GM06990 (cell line): ENCODE data around the gene ADA.

Experiments
- DNase-seq: peaks from one replicate; pipeline ENCODE4 v3.0.0-alpha.2; 2011; ENCODE audit not compliant: insufficient read length; ENCODE audit errors: extremely low read depth
- H3K27me3 ChIP-seq: replicated peaks from 2 replicates; pipeline ENCODE4 v1.6.0; 2011; ENCODE audit warnings: low read length; ENCODE audit not compliant: control insufficient read depth, insufficient read depth
- H3K36me3 ChIP-seq: 2 replicates; pipeline ENCODE4 v1.5.1; 2011; ENCODE audit warnings: low read length; ENCODE audit not compliant: control insufficient read depth, insufficient read depth
- H3K4me3 ChIP-seq: replicated peaks from 2 replicates; pipeline ENCODE4 v1.5.1; 2011; ENCODE audit warnings: low read depth, mild to moderate bottlenecking, control low read depth, low read length
- CTCF ChIP-seq: IDR thresholded peaks from 2 replicates; pipeline ENCODE4 v1.5.1; 2011; ENCODE audit warnings: low read length, control low read depth, mild to moderate bottlenecking, inconsistent platforms; ENCODE audit not compliant: insufficient read depth, poor library complexity, severe bottlenecking

Gene ADA

GRCh38 chr20:44666066-44666465 lies 14.6 kb upstream of the ADA start:
- H3K36me3 ChIP-seq, result no peaks in the 10 kb centered on the region
- no peaks in the 10 kb centered on the region for H3K27me3 ChIP-seq
- no peak overlapping the region for H3K4me3 ChIP-seq
- TF ChIP-seq CTCF, result no peak
- no peak for DNase-seq

- no peak for DNase-seq
- Histone ChIP-seq H3K27me3 (no peaks in the 10 kb centered on the region), H3K4me3 (no peak overlapping the region), H3K36me3 (no peaks in the 10 kb centered on the region)
- TF ChIP-seq CTCF, result no peak
Observed at GRCh38 chr20:44664131-44664530, 12.6 kb upstream of the ADA start.

- no peaks in the 10 kb centered on the region for H3K36me3 ChIP-seq
- no peak for TF ChIP-seq CTCF
Observed at GRCh38 chr20:44662261-44662660, 10.8 kb upstream of the ADA start.

GRCh38 chr20:44660581-44660980 lies 9.1 kb upstream of the ADA start:
- no peak for TF ChIP-seq CTCF
- Histone ChIP-seq H3K27me3 (no peaks in the 10 kb centered on the region), H3K4me3 (no peak overlapping the region), H3K36me3 (no peaks in the 10 kb centered on the region)
- no peak for DNase-seq

More at GRCh38 chr20:44662261-44662660, 10.8 kb upstream of the ADA start:
- DNase-seq, result no peak
- Histone ChIP-seq H3K4me3 (no peak overlapping the region), H3K27me3 (no peaks in the 10 kb centered on the region)

- no peak overlapping the region for H3K4me3 ChIP-seq
- DNase-seq, result no peak
- H3K27me3 ChIP-seq, result no peaks in the 10 kb centered on the region
- H3K36me3 ChIP-seq, result no peaks in the 10 kb centered on the region
- no peak for TF ChIP-seq CTCF
Observed at GRCh38 chr20:44659931-44660330, 8.4 kb upstream of the ADA start.

- Histone ChIP-seq H3K36me3 (no peaks in the 10 kb centered on the region), H3K27me3 (no peaks in the 10 kb centered on the region), H3K4me3 (no peak overlapping the region)
- TF ChIP-seq CTCF, result no peak
- no peak for DNase-seq
Observed at GRCh38 chr20:44658810-44659209, 7.3 kb upstream of the ADA start.
